T1000 (cell line): Measurements from ENCODE around the gene PCDHA7.
"Not testable (repeated sequence)": the region's sequence is repeated elsewhere in the genome, so short reads cannot be mapped to it uniquely, and the experiment has no call there.

ENCODE experiments used
- DNase-seq: peaks from one replicate; lab custom pipeline; 2025; ENCODE audit warnings: mixed read lengths; lab: John Stamatoyannopoulos, UW

Gene PCDHA7

GRCh38 chr5:140833993-140834392, at the start of gene PCDHA7:
TSS of gene PCDHA7 (plus strand) at chr5:140834269. CDS start at chr5:140834384, 115 bp downstream.
- no peak for DNase-seq

GRCh38 chr5:140785905-140786686, 48.0 kb upstream of the PCDHA7 start, which contains the start of gene PCDHA1:
TSS of gene PCDHA1 (plus strand) at chr5:140786140.
- DNase-seq = no peak

GRCh38 chr5:140787422-140787821, 46.6 kb upstream of the PCDHA7 start:
- DNase-seq = not testable (repeated sequence)

DNA sequence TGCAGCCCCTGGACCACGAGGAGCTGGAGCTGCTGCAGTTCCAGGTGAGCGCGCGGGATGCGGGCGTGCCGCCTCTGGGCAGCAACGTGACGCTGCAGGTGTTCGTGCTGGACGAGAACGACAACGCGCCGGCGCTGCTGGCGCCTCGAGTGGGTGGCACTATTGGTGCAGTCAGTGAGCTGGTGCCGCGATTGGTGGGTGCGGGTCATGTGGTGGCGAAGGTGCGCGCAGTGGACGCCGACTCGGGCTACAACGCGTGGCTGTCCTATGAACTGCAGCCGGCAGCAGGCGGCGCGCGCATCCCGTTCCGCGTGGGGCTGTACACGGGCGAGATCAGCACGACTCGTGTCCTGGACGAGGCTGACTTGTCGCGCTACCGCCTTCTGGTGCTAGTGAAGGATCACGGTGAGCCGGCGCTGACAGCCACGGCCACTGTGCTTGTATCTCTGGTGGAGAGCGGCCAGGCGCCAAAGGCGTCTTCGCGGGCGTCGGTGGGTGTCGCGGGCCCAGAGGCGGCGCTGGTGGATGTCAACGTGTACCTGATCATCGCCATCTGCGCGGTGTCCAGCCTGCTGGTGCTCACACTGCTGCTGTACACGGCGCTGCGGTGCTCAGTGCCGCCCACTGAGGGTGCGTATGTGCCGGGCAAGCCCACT, 46.1 kb upstream of the PCDHA7 start:
- not testable (repeated sequence) for DNase-seq

- no peak for DNase-seq
Observed at GRCh38 chr5:140791089-140791488, 43.0 kb upstream of the PCDHA7 start.

DNA sequence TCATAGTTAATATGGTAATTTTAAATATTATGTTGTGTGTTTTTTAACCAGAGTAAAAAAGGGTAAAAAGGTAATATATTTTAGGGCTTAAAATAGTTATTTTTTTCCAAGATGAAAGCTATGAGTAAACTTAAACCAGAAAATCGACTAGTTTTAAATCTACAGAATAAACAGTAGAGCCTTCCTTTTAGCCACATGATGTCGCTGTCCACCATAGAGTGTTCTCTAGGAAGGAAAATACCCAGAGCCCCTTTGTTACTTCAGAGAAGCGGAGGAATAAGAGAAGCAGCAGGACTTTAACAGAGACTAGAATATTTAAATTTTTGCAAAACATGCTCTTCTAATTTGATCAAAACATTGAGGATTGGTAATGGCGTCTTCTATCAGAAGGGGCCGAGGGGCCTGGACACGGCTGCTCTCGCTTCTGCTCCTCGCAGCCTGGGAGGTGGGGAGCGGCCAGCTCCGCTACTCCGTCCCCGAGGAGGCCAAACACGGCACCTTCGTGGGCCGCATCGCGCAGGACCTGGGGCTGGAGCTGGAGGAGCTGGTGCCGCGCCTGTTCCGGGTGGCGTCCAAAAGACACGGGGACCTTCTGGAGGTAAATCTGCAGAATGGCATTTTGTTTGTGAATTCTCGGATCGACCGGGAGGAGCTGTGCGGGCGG, 39.3 kb upstream of the PCDHA7 start, which contains the start of gene PCDHA2:
PCDHA2 (plus strand) TSS at position 258 of the 664 bp plus-strand sequence.
- no peak for DNase-seq

GRCh38 chr5:140795259-140795641, 38.8 kb upstream of the PCDHA7 start:
- no peak for DNase-seq

DNA sequence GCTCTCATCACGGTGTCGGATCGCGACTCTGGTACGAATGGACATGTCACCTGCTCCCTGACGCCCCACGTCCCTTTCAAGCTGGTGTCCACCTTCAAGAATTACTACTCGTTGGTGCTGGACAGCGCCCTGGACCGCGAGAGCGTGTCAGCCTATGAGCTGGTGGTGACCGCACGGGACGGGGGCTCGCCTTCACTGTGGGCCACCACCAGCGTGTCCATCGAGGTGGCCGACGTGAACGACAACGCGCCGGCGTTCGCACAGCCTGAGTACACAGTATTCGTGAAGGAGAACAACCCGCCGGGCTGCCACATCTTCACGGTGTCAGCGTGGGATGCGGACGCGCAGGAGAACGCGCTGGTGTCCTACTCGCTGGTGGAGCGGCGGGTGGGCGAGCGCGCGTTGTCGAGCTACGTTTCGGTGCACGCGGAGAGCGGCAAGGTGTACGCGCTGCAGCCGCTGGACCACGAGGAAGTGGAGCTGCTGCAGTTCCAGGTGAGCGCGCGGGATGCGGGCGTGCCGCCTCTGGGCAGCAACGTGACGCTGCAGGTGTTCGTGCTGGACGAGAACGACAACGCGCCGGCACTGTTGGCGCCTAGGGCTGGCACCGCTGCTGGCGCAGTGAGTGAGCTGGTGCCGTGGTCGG, 37.9 kb upstream of the PCDHA7 start:
- not testable (repeated sequence) for DNase-seq

- no peak for DNase-seq
Observed at GRCh38 chr5:140796718-140797095, 37.4 kb upstream of the PCDHA7 start.

- DNase-seq = no peak
Observed at GRCh38 chr5:140800816-140801493, 33.1 kb upstream of the PCDHA7 start, which contains the start of gene PCDHA3. TSS of gene PCDHA3 (plus strand) at chr5:140801057.

- no peak for DNase-seq
Observed at GRCh38 chr5:140801494-140801841, 32.6 kb upstream of the PCDHA7 start.

DNA sequence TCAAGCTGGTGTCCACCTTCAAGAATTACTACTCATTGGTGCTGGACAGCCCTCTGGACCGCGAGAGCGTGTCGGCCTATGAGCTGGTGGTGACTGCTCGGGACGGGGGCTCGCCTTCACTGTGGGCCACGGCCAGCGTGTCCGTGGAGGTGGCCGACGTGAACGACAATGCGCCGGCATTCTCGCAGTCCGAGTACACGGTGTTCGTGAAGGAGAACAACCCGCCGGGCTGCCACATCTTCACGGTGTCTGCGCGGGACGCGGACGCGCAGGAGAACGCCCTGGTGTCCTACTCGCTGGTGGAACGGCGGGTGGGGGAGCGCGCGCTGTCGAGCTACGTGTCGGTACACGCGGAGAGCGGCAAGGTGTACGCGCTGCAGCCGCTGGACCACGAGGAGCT, 31.7 kb upstream of the PCDHA7 start:
- DNase-seq = not testable (repeated sequence)

GRCh38 chr5:140802781-140803271, 31.2 kb upstream of the PCDHA7 start:
- DNase-seq = no peak

DNA sequence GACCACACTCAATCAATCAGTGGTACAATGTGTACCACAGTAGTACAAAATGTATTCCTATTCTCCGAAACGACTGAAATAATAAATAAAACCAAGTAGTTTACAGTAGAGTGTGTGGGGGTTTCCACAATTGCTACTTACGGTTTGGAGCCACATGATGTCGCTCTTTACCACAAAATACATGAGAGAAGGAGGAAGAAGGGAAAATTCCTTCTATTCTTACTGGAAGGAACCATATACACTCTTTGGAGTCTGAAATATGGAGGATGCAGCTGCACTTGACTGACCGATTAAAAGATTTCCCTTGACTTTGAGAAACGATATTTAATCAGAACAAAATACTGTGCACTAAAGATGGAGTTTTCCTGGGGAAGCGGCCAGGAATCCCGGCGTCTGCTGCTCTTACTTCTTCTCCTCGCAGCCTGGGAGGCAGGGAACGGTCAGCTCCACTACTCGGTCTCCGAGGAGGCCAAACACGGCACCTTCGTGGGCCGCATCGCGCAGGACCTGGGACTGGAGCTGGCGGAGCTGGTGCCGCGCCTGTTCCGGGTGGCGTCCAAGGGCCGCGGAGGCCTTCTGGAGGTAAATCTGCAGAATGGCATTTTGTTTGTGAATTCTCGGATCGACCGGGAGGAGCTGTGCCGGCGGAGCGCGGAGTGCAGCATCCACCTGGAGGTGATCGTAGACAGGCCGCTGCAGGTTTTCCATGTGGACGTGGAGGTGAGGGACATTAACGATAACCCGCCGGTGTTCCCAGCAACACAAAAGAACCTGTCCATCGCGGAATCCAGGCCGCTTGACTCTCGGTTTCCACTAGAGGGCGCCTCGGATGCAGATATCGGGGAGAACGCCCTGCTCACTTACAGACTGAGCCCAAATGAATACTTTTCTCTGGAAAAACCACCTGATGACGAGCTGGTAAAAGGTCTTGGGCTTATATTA, 27.0 kb upstream of the PCDHA7 start, which contains the start of gene PCDHA4:
PCDHA4 (plus strand) TSS at position 235 of the 942 bp plus-strand sequence.
- no peak for DNase-seq

GRCh38 chr5:140808241-140808888, 25.7 kb upstream of the PCDHA7 start:
- DNase-seq = not testable (repeated sequence)

GRCh38 chr5:140808889-140809291, 25.2 kb upstream of the PCDHA7 start:
- DNase-seq = no peak

GRCh38 chr5:140821375-140822280, 12.4 kb upstream of the PCDHA7 start, which contains the start of gene PCDHA5:
TSS of gene PCDHA5 (plus strand) at chr5:140821613.
- DNase-seq = no peak

DNA sequence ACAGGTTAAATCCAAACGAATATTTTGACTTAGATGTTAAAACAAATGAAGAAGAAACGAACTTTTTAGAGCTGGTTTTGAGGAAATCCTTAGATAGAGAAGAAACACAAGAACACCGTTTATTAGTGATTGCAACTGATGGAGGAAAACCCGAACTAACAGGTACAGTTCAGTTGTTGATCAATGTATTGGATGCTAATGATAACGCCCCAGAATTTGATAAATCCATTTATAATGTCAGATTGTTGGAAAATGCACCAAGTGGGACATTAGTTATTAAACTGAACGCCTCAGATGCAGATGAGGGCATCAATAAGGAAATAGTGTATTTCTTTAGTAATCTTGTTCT, 11.8 kb upstream of the PCDHA7 start:
- DNase-seq = no peak

GRCh38 chr5:140822969-140823368, 11.1 kb upstream of the PCDHA7 start:
- not testable (repeated sequence) for DNase-seq
